ENCODE results near the gene GPC5. TPM values are rescaled to one million over a fixed set of nuclear protein-coding genes. Genes with fewer than 3 reads are reported as not detected.

GPC5 gene
- total and polyA plus RNA-seq, 2 of the 8 experiments (the other 6 are each of a cell fraction or from before 2014, with no cell fraction given): 0.20 to 0.39 TPM

GRCh38 chr13:92384410-92384809 lies 986.0 kb downstream of the GPC5 start:
- Histone ChIP-seq H3K4me2 (ENCODE audit: insufficient read depth in 1 of 2, low read depth in 2 of 2, low read length in 2 of 2) (no peak overlapping the region), H3K27me3 (replicated peaks in 1 of 4; ENCODE audit: control insufficient read depth in 3 of 4, extremely low read depth in 1 of 4, insufficient read depth in 3 of 4, low read length in 3 of 4) (no peaks in the 10 kb centered on the region), H3K36me3 (ENCODE audit: control insufficient read depth in 2 of 4, insufficient read depth in 4 of 4, low read length in 3 of 4) (no peaks in the 10 kb centered on the region), H3K79me2 (ENCODE audit: control insufficient read depth in 1 of 2, insufficient read depth in 2 of 2, low read length in 2 of 2) (no peaks in the 10 kb centered on the region), H2AFZ (ENCODE audit: low read length) (no peak overlapping the region), H3K79me1 (ENCODE audit: low read depth, low read length) (no peaks in the 10 kb centered on the region), H4K5ac (ENCODE audit: insufficient read length, low read depth, low read length) (no peak overlapping the region), H2BK20ac (ENCODE audit: low read length) (no peak overlapping the region), H2AK5ac (ENCODE audit: low read depth, low read length) (no peak overlapping the region), H2BK5ac (ENCODE audit: low read depth, low read length) (no peak overlapping the region), H3K4me3 (ENCODE audit: extremely low read depth in 1 of 4, insufficient read depth in 2 of 4, low read depth in 3 of 4, low read length in 4 of 4) (no peak overlapping the region), H4K8ac (ENCODE audit: extremely low read depth, insufficient read depth, low read length) (no peak overlapping the region), H3K9ac (replicated peaks in 1 of 4; ENCODE audit: extremely low read depth in 1 of 4, low read depth in 3 of 4, low read length in 3 of 4) (no peak overlapping the region), H3K23me2 (ENCODE audit: low read depth, low read length) (0 out of 2 replicates have a peak, but pooled peaks cover under 1% of the 10 kb centered on the region), H2BK120ac (replicated peaks; ENCODE audit: low read depth, low read length) (no peak overlapping the region), H3K27ac (ENCODE audit: low read depth, low read length) (no peak overlapping the region), H3K4me1 (replicated peaks in 1 of 4; ENCODE audit: control insufficient read depth in 3 of 4, insufficient read depth in 4 of 4, low read length in 3 of 4) (no peaks in the 10 kb centered on the region), H3K9me3 (ENCODE audit: insufficient read depth in 2 of 2, low read depth in 1 of 2, low read length in 1 of 2) (no peaks in the 10 kb centered on the region), H2BK12ac (ENCODE audit: low read depth, low read length) (no peak overlapping the region), H3K14ac (ENCODE audit: insufficient read length) (no peak overlapping the region), H3K23ac (ENCODE audit: insufficient read length) (no peak overlapping the region), H3K56ac (replicated peaks; ENCODE audit: insufficient read length, low read depth, low read length) (no peak overlapping the region), H2BK15ac (ENCODE audit: low read length) (no peak overlapping the region), H4K91ac (replicated peaks; ENCODE audit: insufficient read length, low read length) (no peak overlapping the region), H3K4ac (replicated peaks; ENCODE audit: insufficient read length, low read depth, low read length) (no peak overlapping the region), H4K20me1 (replicated peaks in 1 of 2; ENCODE audit: control insufficient read depth in 1 of 2, insufficient read depth in 2 of 2, low read length in 2 of 2) (no peaks in the 10 kb centered on the region), H3K18ac (ENCODE audit: extremely low read depth, low read length) (no peak overlapping the region)
- FAIRE-seq (no peak), DNase-seq (ENCODE audit: low read depth in 1 of 2, low spot score in 2 of 2) (no peak)
- TF ChIP-seq RFX5 (IDR thresholded peaks at IDR 0.05; ENCODE audit: borderline replicate concordance, low read depth, low read length) (no peak), JUN (IDR thresholded peaks at IDR 0.05; ENCODE audit: low read depth, low read length) (no peak), CTBP2 (IDR thresholded peaks at IDR 0.05; ENCODE audit: borderline replicate concordance, insufficient read depth, insufficient read length, low read length) (no peak), NANOG (IDR thresholded peaks at IDR 0.05; ENCODE audit: insufficient read depth, low read depth, low read length, poor library complexity, severe bottlenecking) (no peak), NRF1 (IDR thresholded peaks at IDR 0.05; ENCODE audit: low read depth, low read length) (no peak), POLR2A (IDR thresholded peaks at IDR 0.05; ENCODE audit: control extremely low read depth in 1 of 2, low read depth in 2 of 2, low read length in 2 of 2) (no peak), SUZ12 (IDR thresholded peaks at IDR 0.05; ENCODE audit: low read length) (no peak), CREB1 (IDR thresholded peaks at IDR 0.05) (no peak), KDM4A (IDR thresholded peaks at IDR 0.05; ENCODE audit: low read depth, low read length, severe bottlenecking) (no peak), RAD21 (IDR thresholded peaks at IDR 0.05 in 1 of 2, conservative IDR thresholded peaks at IDR 0.05 in 1 of 2; ENCODE audit: low read depth in 2 of 2, low read length in 2 of 2) (no peak)
- WGBS, 2 experiments (ENCODE audit: extremely low coverage in 1 of 2, insufficient coverage in 1 of 2, insufficient read length in 1 of 2, insufficient replicate concordance in 2 of 2, low coverage in 1 of 2, low lambda C conversion rate in 2 of 2, missing lambda C conversion rate in 1 of 2): 88% methylated on average over 5 of the region's 5 CpGs; no CpG with 5 or more reads in 1 of the 2 experiments
- ChIA-PET POLR2A (ENCODE audit: partially characterized antibody) (no interaction called here), CTCF (ENCODE audit: partially characterized antibody) (no interaction called here)

All from H1 (cell line).